ENCODE measurements around the gene MPP4. TPM values are rescaled to one million over a fixed set of nuclear protein-coding genes. Genes with fewer than 3 reads are reported as not detected.

The MPP4 gene
- total RNA-seq, 1 donor, result 1.1 TPM

DNA sequence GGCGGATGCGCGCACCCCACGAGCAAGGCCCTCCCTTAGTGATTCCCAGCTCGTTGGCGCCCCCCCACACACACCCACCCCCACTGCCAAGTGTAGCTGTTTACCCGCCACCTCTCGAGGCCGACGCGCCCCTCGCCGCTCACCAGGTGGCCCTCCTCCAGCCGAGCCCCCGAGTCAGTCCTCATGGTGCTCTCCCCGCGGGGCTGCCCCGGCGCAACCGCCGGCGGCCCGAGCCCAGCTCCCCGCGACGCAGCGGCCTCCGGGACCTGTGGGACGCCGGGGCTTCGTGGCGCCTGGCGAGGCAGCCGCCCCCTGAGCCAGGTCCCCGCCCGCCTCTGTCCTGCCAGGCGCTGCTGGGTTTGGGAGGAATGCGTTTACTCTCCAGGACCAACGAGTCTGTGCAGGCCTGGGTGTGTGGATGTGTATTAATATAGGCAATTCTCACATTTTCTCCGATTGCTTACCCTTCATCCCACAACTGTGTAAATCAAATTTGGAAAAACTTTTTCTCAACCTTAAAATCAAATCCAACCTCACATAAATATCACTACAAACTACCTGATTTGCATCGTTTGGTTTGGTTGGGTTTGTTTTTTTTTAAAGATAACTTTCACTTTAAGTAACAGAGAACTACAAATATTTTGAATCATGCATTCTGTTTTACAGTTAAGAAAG lies 55.1 kb downstream of the MPP4 start, which contains the start of gene TMEM237:
TMEM237 (minus strand) TSS at position 288 of the 675 bp plus-strand sequence; CDS start at position 185, 103 bp downstream.
- H3K36me3 ChIP-seq (ENCODE audit: insufficient read depth, low read length), result peaks cover 8% of the 10 kb centered on the region
- H4K20me1 ChIP-seq (ENCODE audit: insufficient read depth, low read length), result no peaks in the 10 kb centered on the region
- peak within 1 kb of the TSS; percentile 92 for H3K4me3 ChIP-seq (ENCODE audit: insufficient read depth, low read length)
- peaks cover 34% of the 10 kb centered on the region for H3K79me2 ChIP-seq (ENCODE audit: insufficient read depth, low read length)
- TF ChIP-seq, protein P1, sequence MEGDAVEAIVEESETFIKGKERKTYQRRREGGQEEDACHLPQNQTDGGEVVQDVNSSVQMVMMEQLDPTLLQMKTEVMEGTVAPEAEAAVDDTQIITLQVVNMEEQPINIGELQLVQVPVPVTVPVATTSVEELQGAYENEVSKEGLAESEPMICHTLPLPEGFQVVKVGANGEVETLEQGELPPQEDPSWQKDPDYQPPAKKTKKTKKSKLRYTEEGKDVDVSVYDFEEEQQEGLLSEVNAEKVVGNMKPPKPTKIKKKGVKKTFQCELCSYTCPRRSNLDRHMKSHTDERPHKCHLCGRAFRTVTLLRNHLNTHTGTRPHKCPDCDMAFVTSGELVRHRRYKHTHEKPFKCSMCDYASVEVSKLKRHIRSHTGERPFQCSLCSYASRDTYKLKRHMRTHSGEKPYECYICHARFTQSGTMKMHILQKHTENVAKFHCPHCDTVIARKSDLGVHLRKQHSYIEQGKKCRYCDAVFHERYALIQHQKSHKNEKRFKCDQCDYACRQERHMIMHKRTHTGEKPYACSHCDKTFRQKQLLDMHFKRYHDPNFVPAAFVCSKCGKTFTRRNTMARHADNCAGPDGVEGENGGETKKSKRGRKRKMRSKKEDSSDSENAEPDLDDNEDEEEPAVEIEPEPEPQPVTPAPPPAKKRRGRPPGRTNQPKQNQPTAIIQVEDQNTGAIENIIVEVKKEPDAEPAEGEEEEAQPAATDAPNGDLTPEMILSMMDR (IDR thresholded peaks at IDR 0.05; ENCODE audit: extremely low read depth, low read depth, low read length), result no peak
- H3K27ac ChIP-seq (ENCODE audit: low read depth, low read length), result peak within 1 kb of the TSS; percentile 93
- H3K4me2 ChIP-seq (ENCODE audit: insufficient read depth, low read length), result peak within 1 kb of the TSS; percentile 97
- H3K27me3 ChIP-seq (ENCODE audit: insufficient read depth, low read length), result no peaks in the 10 kb centered on the region
- peaks cover 18% of the 10 kb centered on the region for H3K4me1 ChIP-seq (ENCODE audit: insufficient read depth, low read length)
- peak within 1 kb of the TSS; percentile 94 for H2AFZ ChIP-seq (ENCODE audit: low read length)
- peak; percentile 78 for DNase-seq (ENCODE audit: insufficient read length, low spot score, missing footprints)
- H3K9me3 ChIP-seq (ENCODE audit: low read depth, low read length), result no peaks in the 10 kb centered on the region

DNA sequence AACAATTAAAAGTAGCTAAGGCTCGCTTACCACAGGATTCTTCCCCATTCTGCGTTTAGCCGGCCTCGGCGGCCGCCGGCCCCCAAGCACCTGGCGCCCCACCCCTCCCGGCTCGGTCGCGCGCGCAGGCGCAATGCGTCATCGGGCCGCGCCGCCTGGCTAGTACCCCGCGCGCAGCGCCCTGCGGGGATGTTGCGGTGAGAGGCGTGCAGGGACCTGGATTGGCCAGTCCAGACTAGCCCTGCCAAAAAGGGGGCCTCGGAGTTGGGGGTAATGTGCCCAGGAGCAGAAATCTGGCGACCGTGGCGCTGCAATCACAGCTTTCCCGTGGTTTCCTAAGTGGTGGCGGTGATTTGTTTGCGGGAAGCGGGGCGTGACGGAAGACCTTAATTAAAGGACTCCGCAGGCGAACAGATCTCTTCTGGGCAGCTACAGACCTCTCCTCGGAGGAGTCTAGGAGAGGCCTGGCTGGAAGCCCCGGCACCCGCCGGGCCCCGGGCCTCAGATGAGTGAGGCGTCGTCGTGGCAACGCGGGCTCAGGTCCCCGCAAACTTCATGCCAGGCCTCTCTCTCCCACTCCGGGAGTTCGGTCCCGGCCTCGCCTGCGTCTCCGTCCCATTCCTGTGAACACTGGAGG lies 55.7 kb downstream of the MPP4 start:
- H3K4me3 ChIP-seq (ENCODE audit: insufficient read depth, low read length), result peak overlapping the region; percentile 92
- no peaks in the 10 kb centered on the region for H3K27me3 ChIP-seq (ENCODE audit: insufficient read depth, low read length)
- H3K79me2 ChIP-seq (ENCODE audit: insufficient read depth, low read length), result peaks cover 34% of the 10 kb centered on the region
- no peaks in the 10 kb centered on the region for H3K9me3 ChIP-seq (ENCODE audit: low read depth, low read length)
- peak; percentile 95 for DNase-seq (ENCODE audit: insufficient read length, low spot score, missing footprints)
- H3K27ac ChIP-seq (ENCODE audit: low read depth, low read length), result peak overlapping the region; percentile 93
- H4K20me1 ChIP-seq (ENCODE audit: insufficient read depth, low read length), result no peaks in the 10 kb centered on the region
- peaks cover 14% of the 10 kb centered on the region for H3K36me3 ChIP-seq (ENCODE audit: insufficient read depth, low read length)
- TF ChIP-seq, protein P1 (IDR thresholded peaks at IDR 0.05; ENCODE audit: extremely low read depth, low read depth, low read length), result no peak
- peak overlapping the region; percentile 97 for H3K4me2 ChIP-seq (ENCODE audit: insufficient read depth, low read length)
- peak overlapping the region; percentile 94 for H2AFZ ChIP-seq (ENCODE audit: low read length)
- H3K4me1 ChIP-seq (ENCODE audit: insufficient read depth, low read length), result peaks cover 18% of the 10 kb centered on the region

DNA sequence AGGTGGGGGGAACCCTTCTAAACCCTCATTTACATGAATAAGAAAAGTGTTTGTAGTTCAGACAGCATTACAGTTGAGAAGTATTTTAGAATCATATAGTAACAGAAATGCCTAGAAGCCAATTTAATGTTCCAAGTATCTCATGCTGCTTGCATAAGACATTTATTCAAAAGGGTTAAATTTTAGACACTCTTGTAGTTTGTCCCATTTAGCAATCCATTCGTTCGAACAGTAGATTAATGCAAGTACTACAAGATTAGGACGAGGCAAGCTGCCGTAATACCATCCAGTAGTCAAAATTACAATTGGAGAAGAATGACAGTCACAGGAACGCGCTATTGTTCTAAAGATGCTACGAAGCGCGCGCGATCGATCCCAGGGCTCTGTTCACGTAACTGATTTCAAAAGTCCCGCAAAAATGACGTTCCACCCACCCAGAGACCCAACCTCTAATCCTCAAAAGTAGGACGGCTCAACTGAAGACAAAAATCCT lies 56.3 kb downstream of the MPP4 start:
- Histone ChIP-seq H3K27me3 (ENCODE audit: insufficient read depth, low read length) (no peaks in the 10 kb centered on the region), H3K79me2 (ENCODE audit: insufficient read depth, low read length) (peaks cover 34% of the 10 kb centered on the region), H3K36me3 (ENCODE audit: insufficient read depth, low read length) (peaks cover 18% of the 10 kb centered on the region), H3K9me3 (ENCODE audit: low read depth, low read length) (no peaks in the 10 kb centered on the region), H3K27ac (ENCODE audit: low read depth, low read length) (peak overlapping the region; percentile 93), H3K4me3 (ENCODE audit: insufficient read depth, low read length) (peak overlapping the region; percentile 92), H2AFZ (ENCODE audit: low read length) (peak overlapping the region; percentile 94), H3K4me1 (ENCODE audit: insufficient read depth, low read length) (peaks cover 18% of the 10 kb centered on the region), H3K4me2 (ENCODE audit: insufficient read depth, low read length) (peak overlapping the region; percentile 97), H4K20me1 (ENCODE audit: insufficient read depth, low read length) (no peaks in the 10 kb centered on the region)
- TF ChIP-seq, protein P1 (IDR thresholded peaks at IDR 0.05; ENCODE audit: extremely low read depth, low read depth, low read length), result no peak
- DNase-seq (ENCODE audit: insufficient read length, low spot score, missing footprints), result no peak

DNA sequence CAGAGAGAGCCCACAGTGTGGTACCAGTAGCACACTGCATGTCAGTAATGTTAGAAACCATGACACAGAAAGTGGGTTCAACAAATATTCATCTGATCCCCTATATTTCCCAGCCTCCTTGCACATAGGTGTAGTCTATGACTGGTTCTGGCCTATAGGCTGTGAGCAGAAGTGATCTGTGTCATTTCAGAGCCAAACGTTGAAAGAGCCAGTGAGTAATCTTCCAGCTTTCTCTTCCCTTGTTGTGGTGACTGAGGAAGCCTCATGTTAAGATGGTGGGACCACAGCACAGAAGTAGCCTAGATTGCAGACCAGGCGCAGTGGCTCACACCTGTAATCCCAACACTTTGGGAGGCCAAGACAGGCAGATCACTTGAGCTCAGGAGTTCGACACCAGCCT lies 59.2 kb downstream of the MPP4 start:
- Histone ChIP-seq H3K4me2 (ENCODE audit: insufficient read depth, low read length) (no peak overlapping the region), H3K9me3 (ENCODE audit: low read depth, low read length) (no peaks in the 10 kb centered on the region), H4K20me1 (ENCODE audit: insufficient read depth, low read length) (no peaks in the 10 kb centered on the region), H3K27ac (ENCODE audit: low read depth, low read length) (no peak overlapping the region), H3K4me3 (ENCODE audit: insufficient read depth, low read length) (no peak overlapping the region), H3K79me2 (ENCODE audit: insufficient read depth, low read length) (peaks cover 34% of the 10 kb centered on the region), H3K36me3 (ENCODE audit: insufficient read depth, low read length) (peaks cover 42% of the 10 kb centered on the region), H3K27me3 (ENCODE audit: insufficient read depth, low read length) (no peaks in the 10 kb centered on the region), H3K4me1 (ENCODE audit: insufficient read depth, low read length) (peaks cover 13% of the 10 kb centered on the region), H2AFZ (ENCODE audit: low read length) (no peak overlapping the region)
- TF ChIP-seq, protein P1 (IDR thresholded peaks at IDR 0.05; ENCODE audit: extremely low read depth, low read depth, low read length), result no peak
- no peak for DNase-seq (ENCODE audit: insufficient read length, low spot score, missing footprints)

Measured in osteoblast (primary cell).